ENCODE data around the gene RTN4R. TPM values are rescaled to one million over a fixed set of nuclear protein-coding genes. Genes with fewer than 3 reads are reported as not detected.
A peak's percentile ranks its signal among the peaks of the same experiment; 100 is the strongest.
"Not testable (repeated sequence)": the region's sequence is repeated elsewhere in the genome, so short reads cannot be mapped to it uniquely, and the experiment has no call there.

RTN4R gene
- total and polyA plus RNA-seq, 2 of the 8 experiments (the other 6 are each of a cell fraction or from before 2014, with no cell fraction given), result 21.8 to 41.3 TPM

DNA sequence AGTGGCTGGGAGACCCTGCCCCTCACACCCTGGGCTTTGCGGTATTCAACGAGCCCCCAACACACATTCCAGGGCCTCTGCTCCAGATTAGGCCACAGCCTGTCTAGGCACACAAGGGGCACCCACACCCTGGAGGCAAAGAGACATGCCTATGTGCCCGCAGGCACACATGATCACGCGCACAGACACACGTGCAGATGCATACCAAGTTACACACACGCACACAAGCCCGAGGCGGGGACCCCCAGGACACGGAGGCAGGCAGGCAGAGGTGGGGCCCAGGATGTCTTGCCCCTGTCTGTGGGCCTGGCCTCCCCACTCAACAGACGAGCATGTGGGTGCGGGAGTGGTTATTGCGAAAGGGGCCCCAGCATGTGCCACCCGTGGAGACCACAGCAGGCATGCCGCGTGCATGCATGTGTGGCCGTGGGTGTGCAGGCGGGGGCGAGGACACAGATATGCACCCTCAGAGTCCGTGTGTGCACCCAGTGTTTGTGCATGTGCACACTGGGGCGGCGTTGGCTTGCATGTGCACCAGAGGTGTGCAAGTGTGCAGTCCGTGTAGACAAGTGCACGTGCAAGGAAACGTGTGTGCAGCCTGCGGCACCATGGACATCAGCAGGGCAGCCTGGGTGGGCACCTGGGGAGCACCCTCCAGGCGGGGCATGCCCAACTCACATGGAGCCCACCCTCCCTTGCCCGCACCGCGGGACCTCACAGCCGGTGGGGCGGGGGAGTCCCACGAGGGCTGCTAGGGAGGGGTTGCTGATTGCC is 1.3 kb downstream of the RTN4R start:
- Histone ChIP-seq H3K4me2 (ENCODE audit: insufficient read depth in 1 of 2, low read depth in 2 of 2, low read length in 2 of 2) (peak overlapping the region; percentile 58 to 83), H2BK15ac (ENCODE audit: low read length) (peak overlapping the region; percentile 88; the same call in 1 of the 2 replicates), H3K79me2 (ENCODE audit: control insufficient read depth in 1 of 2, insufficient read depth in 2 of 2, low read length in 2 of 2) (peaks cover 0 to 11% of the 10 kb centered on the region in 2 experiments; a peak in 1 of 4 replicates), H3K56ac (replicated peaks; ENCODE audit: insufficient read length, low read depth, low read length) (peak overlapping the region; percentile 46), H2BK12ac (ENCODE audit: low read depth, low read length) (peak overlapping the region; percentile 68; the same call in 1 of the 2 replicates), H3K4me1 (replicated peaks in 1 of 4; ENCODE audit: control insufficient read depth in 3 of 4, insufficient read depth in 4 of 4, low read length in 3 of 4) (peaks cover 0 to 10% (median 7%) of the 10 kb centered on the region in 4 experiments; a peak in 5 of 7 replicates), H3K4me3 (ENCODE audit: extremely low read depth in 1 of 4, insufficient read depth in 2 of 4, low read depth in 3 of 4, low read length in 4 of 4) (peak overlapping the region; percentile 30 to 64 (median 51))
- H3K4ac ChIP-seq (replicated peaks; ENCODE audit: insufficient read length, low read depth, low read length); FAIRE-seq; H2BK120ac ChIP-seq (replicated peaks; ENCODE audit: low read depth, low read length); H2AK5ac ChIP-seq (ENCODE audit: low read depth, low read length); H2BK20ac ChIP-seq (ENCODE audit: low read length); H3K18ac ChIP-seq (ENCODE audit: extremely low read depth, low read length); H3K9ac ChIP-seq (replicated peaks in 1 of 4; ENCODE audit: extremely low read depth in 1 of 4, low read depth in 3 of 4, low read length in 3 of 4); H4K8ac ChIP-seq (ENCODE audit: extremely low read depth, insufficient read depth, low read length); H3K23ac ChIP-seq (ENCODE audit: insufficient read length); H3K36me3 ChIP-seq (ENCODE audit: control insufficient read depth in 2 of 4, insufficient read depth in 4 of 4, low read length in 3 of 4); H3K9me3 ChIP-seq (ENCODE audit: insufficient read depth in 2 of 2, low read depth in 1 of 2, low read length in 1 of 2); H3K79me1 ChIP-seq (ENCODE audit: low read depth, low read length); H4K20me1 ChIP-seq (replicated peaks in 1 of 2; ENCODE audit: control insufficient read depth in 1 of 2, insufficient read depth in 2 of 2, low read length in 2 of 2); H3K27me3 ChIP-seq (replicated peaks in 1 of 4; ENCODE audit: control insufficient read depth in 3 of 4, extremely low read depth in 1 of 4, insufficient read depth in 3 of 4, low read length in 3 of 4); H3K27ac ChIP-seq (ENCODE audit: low read depth, low read length); H3K23me2 ChIP-seq (ENCODE audit: low read depth, low read length); CTCF ChIA-PET (ENCODE audit: partially characterized antibody); DNase-seq (ENCODE audit: low read depth in 1 of 2, low spot score in 2 of 2); H2BK5ac ChIP-seq (ENCODE audit: low read depth, low read length); POLR2A ChIA-PET (ENCODE audit: partially characterized antibody); H3K14ac ChIP-seq (ENCODE audit: insufficient read length); H2AFZ ChIP-seq (ENCODE audit: low read length); H4K5ac ChIP-seq (ENCODE audit: insufficient read length, low read depth, low read length); H4K91ac ChIP-seq (replicated peaks; ENCODE audit: insufficient read length, low read length): not testable (repeated sequence)
- WGBS, 2 experiments (ENCODE audit: extremely low coverage in 1 of 2, insufficient coverage in 1 of 2, insufficient read length in 1 of 2, insufficient replicate concordance in 2 of 2, low coverage in 1 of 2, low lambda C conversion rate in 2 of 2, missing lambda C conversion rate in 1 of 2), result 72% methylated on average over 32 of the region's 33 CpGs; no CpG with 5 or more reads in 1 of the 2 experiments

All from H1 (cell line).